Natural killer cell (primary cell): ENCODE measurements around the gene URAD. TPM values are rescaled to one million over a fixed set of nuclear protein-coding genes. Genes with fewer than 3 reads are reported as not detected.

ENCODE experiments used
- ATAC-seq, 3 donors: fragments of 150-1000 bp in 2 of 3; fragments of 200-7000 bp in 1 of 3; cut with Tn5 transposase; 1 replicate in 1 of 3; 2 replicates in 2 of 3; pipeline ENCODE4 v1.10.0; 2021; ENCODE audit warnings: mild to moderate bottlenecking in 2 of 3, moderate library complexity in 2 of 3
- DNase-seq, 2 donors: peaks; one replicate each; pipeline versions ENCODE4 v3.0.0 to v3.0.0-alpha.2; 2013 to 2021; ENCODE audit warnings: mixed read lengths in 1 of 2
- H3K27ac ChIP-seq: one replicate; pipeline ENCODE4 v1.5.1; 2013; ENCODE audit warnings: mild to moderate bottlenecking, low read length
- H3K27me3 ChIP-seq: one replicate; pipeline ENCODE4 v1.6.1; 2013; ENCODE audit warnings: low read length; ENCODE audit not compliant: control insufficient read depth, insufficient read depth
- H3K36me3 ChIP-seq: one replicate; pipeline ENCODE4 v1.6.1; 2013; ENCODE audit warnings: low read length; ENCODE audit not compliant: control insufficient read depth, insufficient read depth
- H3K4me1 ChIP-seq: one replicate; pipeline ENCODE4 v1.6.1; 2013; ENCODE audit warnings: low read length; ENCODE audit not compliant: control insufficient read depth, insufficient read depth
- H3K4me3 ChIP-seq: one replicate; pipeline ENCODE4 v1.5.1; 2013; ENCODE audit warnings: low read length
- H3K9me3 ChIP-seq: one replicate; pipeline ENCODE4 v1.6.1; 2013; ENCODE audit warnings: low read length; ENCODE audit not compliant: control insufficient read depth, insufficient read depth
- H3K27ac Mint-ChIP-seq, 2 donors: one replicate each; pipeline ENCODE4 v1.8.0; 2022; ENCODE audit warnings: mild to moderate bottlenecking in 2 of 2, mixed read lengths in 2 of 2, moderate library complexity in 1 of 2
- H3K27me3 Mint-ChIP-seq, 2 donors: one replicate each; pipeline ENCODE4 v1.8.0; 2022; ENCODE audit warnings: low read depth in 2 of 2, mixed read lengths in 2 of 2
- H3K36me3 Mint-ChIP-seq: one replicate; pipeline ENCODE4 v1.8.0; 2022; ENCODE audit warnings: mixed read lengths
- H3K4me1 Mint-ChIP-seq, 2 donors: one replicate each; pipeline ENCODE4 v1.8.0; 2022; ENCODE audit warnings: mixed read lengths in 2 of 2
- H3K4me3 Mint-ChIP-seq: one replicate; pipeline ENCODE4 v1.8.0; 2022; ENCODE audit warnings: mild to moderate bottlenecking, moderate library complexity, mixed read lengths
- H3K9me3 Mint-ChIP-seq, 2 donors: one replicate each; pipeline ENCODE4 v1.8.0; 2022; ENCODE audit warnings: mixed read lengths in 2 of 2
- WGBS: methylation state at CpG from one replicate; pipeline ENCODE4 v1.1.7; 2013; ENCODE audit warnings: missing lambda C conversion rate; ENCODE audit not compliant: insufficient coverage; 5-methylcytosine and 5-hydroxymethylcytosine counted together
- intact Hi-C: fragments of 100-400 bp; cut with micrococcal nuclease; formaldehyde crosslinking; loops from one replicate; pipeline ENCODE4 v1.14.2; 2022
- total RNA-seq, 4 donors: library from RNA; stranded (reverse); fragments of 120-200 nt in 1 of 4; gene quantifications; one replicate each; pipeline versions ENCODE4 v1.2.3 to v1.2.4, GENCODE V29; 2013 to 2022
- TF ChIP-seq, protein P1 (sequence below): fragments of 200-600 bp; IDR thresholded peaks from one replicate; pipeline ENCODE4 v1.8.0; 2022; ENCODE audit warnings: antibody characterized with exemption

Gene URAD
- total RNA-seq, 3 donors from 2014 or later (not counting 1 experiment from before 2014, with no cell fraction given): not detected

DNA sequence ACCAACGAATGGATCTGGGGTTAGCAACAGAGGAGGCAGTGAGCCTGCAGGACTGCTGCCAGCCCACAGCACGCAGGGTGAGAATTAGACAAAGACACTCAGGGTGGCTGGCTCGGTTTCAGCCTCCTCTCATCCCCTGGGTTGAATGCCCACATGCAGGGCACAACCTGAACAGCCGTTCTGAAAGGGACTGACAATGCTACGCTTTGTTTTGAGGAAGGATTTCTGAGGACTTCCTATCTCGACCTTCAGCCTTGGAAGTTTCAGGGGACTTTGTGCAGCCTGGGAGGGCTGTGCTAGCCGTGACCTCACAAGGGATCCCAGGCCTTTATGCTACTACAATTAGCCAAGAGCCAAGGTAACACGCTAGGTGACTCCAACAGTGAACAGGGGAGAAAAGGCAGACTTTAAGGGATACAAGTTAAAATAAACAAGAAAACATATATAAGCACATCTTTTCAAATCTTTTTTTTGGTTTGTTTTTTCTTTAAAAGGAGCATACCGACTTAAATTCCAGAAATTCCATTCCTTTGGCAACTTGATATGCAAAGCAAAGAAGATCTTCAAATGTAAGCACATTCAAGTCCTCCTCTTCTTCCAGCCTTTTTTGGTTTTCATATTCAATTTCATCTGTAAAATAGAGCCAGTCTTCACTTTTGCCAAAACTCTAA, 34.5 kb upstream of the URAD start:
- DNase-seq (no peak), ATAC-seq (no peak)
- Histone ChIP-seq H3K4me3 (no peak overlapping the region), H3K27me3 (no peaks in the 10 kb centered on the region), H3K36me3 (no peaks in the 10 kb centered on the region), H3K9me3 (no peaks in the 10 kb centered on the region), H3K4me1 (no peaks in the 10 kb centered on the region), H3K27ac (no peak overlapping the region)
- Mint-ChIP-seq H3K4me1 (no peaks in the 10 kb centered on the region), H3K27me3 (peaks cover 0 to 9% of the 10 kb centered on the region in 2 donors), H3K9me3 (no peaks in the 10 kb centered on the region), H3K36me3 (no peaks in the 10 kb centered on the region), H3K4me3 (no peak overlapping the region), H3K27ac (no peak overlapping the region)
- 88% methylated on average over 9 of the region's 9 CpGs for WGBS
- intact Hi-C loops: no loop called here
- TF ChIP-seq, protein P1, sequence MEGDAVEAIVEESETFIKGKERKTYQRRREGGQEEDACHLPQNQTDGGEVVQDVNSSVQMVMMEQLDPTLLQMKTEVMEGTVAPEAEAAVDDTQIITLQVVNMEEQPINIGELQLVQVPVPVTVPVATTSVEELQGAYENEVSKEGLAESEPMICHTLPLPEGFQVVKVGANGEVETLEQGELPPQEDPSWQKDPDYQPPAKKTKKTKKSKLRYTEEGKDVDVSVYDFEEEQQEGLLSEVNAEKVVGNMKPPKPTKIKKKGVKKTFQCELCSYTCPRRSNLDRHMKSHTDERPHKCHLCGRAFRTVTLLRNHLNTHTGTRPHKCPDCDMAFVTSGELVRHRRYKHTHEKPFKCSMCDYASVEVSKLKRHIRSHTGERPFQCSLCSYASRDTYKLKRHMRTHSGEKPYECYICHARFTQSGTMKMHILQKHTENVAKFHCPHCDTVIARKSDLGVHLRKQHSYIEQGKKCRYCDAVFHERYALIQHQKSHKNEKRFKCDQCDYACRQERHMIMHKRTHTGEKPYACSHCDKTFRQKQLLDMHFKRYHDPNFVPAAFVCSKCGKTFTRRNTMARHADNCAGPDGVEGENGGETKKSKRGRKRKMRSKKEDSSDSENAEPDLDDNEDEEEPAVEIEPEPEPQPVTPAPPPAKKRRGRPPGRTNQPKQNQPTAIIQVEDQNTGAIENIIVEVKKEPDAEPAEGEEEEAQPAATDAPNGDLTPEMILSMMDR: no peak

DNA sequence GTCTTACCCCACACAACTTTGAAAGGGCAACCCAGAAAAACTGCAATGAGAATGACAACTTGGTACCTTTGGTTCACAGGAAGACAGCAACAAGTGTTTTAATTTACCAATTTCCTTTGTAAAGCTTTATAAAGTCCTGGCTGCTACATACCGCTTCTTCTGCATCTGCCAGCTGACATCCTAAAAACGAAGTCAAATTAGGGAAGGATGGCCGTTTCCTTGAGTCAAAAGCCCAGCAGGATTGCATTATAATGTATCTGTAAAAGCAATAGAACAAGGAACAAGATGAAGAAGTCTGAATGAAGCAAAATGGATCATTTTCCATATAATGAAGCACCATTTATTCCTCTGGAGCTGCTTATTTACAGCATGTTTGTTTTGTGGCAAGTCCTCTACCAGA, 25.8 kb upstream of the URAD start:
- Mint-ChIP-seq H3K27ac (no peak overlapping the region), H3K27me3 (peaks cover 7 to 18% of the 10 kb centered on the region in 2 donors), H3K4me3 (no peak overlapping the region), H3K4me1 (no peaks in the 10 kb centered on the region), H3K9me3 (no peaks in the 10 kb centered on the region), H3K36me3 (no peaks in the 10 kb centered on the region)
- 65% methylated on average over 3 of the region's 3 CpGs for WGBS
- Histone ChIP-seq H3K27me3 (no peaks in the 10 kb centered on the region), H3K36me3 (no peaks in the 10 kb centered on the region), H3K9me3 (no peaks in the 10 kb centered on the region), H3K27ac (no peak overlapping the region), H3K4me1 (no peaks in the 10 kb centered on the region), H3K4me3 (no peak overlapping the region)
- intact Hi-C loops: no loop called here
- TF ChIP-seq, protein P1: no peak
- ATAC-seq: no peak
- no peak for DNase-seq

DNA sequence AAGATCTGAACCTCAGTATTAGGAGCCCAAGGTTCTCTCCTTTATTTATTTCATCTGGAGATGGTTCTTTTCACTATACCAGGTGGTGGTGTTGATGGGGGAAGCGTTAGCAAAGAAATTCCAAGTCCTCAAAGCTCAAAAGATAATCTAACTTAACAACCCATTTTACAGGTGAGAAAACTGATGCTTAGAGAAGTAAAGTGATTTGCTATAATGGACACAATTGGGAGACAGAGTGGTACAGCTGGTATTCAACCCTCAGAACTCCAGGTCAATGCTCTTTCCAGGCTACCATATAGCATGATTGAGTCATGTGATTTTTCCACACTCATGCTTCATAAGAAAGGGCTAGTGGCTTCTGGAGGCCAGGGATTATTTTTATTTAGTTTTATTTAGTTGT, 25.0 kb upstream of the URAD start:
- intact Hi-C loops: no loop called here
- DNase-seq: no peak

More for the DNA sequence above, 25.0 kb upstream of the URAD start:
- Histone ChIP-seq H3K27me3 (no peaks in the 10 kb centered on the region), H3K9me3 (no peaks in the 10 kb centered on the region), H3K4me1 (no peaks in the 10 kb centered on the region), H3K27ac (no peak overlapping the region), H3K36me3 (no peaks in the 10 kb centered on the region), H3K4me3 (no peak overlapping the region)
- H3K4me1 Mint-ChIP-seq: no peaks in the 10 kb centered on the region
- no peak overlapping the region for H3K4me3 Mint-ChIP-seq
- no CpG with 5 or more reads among the region's 1 CpG for WGBS
- no peak overlapping the region for H3K27ac Mint-ChIP-seq
- no peaks in the 10 kb centered on the region for H3K36me3 Mint-ChIP-seq
- TF ChIP-seq, protein P1: no peak
- peaks cover 11 to 18% of the 10 kb centered on the region in 2 donors for H3K27me3 Mint-ChIP-seq
- no peak for ATAC-seq
- no peaks in the 10 kb centered on the region for H3K9me3 Mint-ChIP-seq
